Liver (tissue), 9 donors: Measurements from ENCODE around the gene SMIM7. TPM values are rescaled to one million over a fixed set of nuclear protein-coding genes. Genes with fewer than 3 reads are reported as not detected.

Experiments used
- DNase-seq: peaks from one replicate; pipeline ENCODE4 v3.0.0-alpha.2; 2017; ENCODE audit warnings: low spot score
- H3K27ac ChIP-seq, 2 donors: one replicate each; pipeline ENCODE4 v1.7.0; 2013; ENCODE audit warnings: inconsistent platforms in 2 of 2, low read length in 2 of 2, control low read depth in 1 of 2, low read depth in 1 of 2, mild to moderate bottlenecking in 1 of 2
- H3K27me3 ChIP-seq, 4 donors: one replicate each; pipeline versions ENCODE4 v1.6.1 to v1.7.0; 2013; ENCODE audit warnings: low read length in 3 of 4, inconsistent platforms in 1 of 4, mild to moderate bottlenecking in 1 of 4, moderate library complexity in 1 of 4; ENCODE audit not compliant: control insufficient read depth in 4 of 4, insufficient read depth in 4 of 4
- H3K36me3 ChIP-seq, 4 donors: one replicate each; pipeline versions ENCODE4 v1.6.1 to v1.7.0; 2013; ENCODE audit warnings: low read length in 3 of 4, mild to moderate bottlenecking in 3 of 4, low read depth in 1 of 4, moderate library complexity in 1 of 4; ENCODE audit not compliant: control insufficient read depth in 4 of 4, insufficient read depth in 3 of 4
- H3K4me1 ChIP-seq, 4 donors: one replicate each; pipeline versions ENCODE4 v1.6.1 to v1.7.0; 2013; ENCODE audit warnings: low read length in 3 of 4, mild to moderate bottlenecking in 3 of 4, moderate library complexity in 1 of 4; ENCODE audit not compliant: control insufficient read depth in 4 of 4, insufficient read depth in 4 of 4
- H3K4me3 ChIP-seq, 3 donors: one replicate each; pipeline versions ENCODE4 v1.6.1 to v1.7.0; 2013; ENCODE audit warnings: low read length in 3 of 3, control low read depth in 1 of 3, low read depth in 1 of 3, mild to moderate bottlenecking in 1 of 3
- H3K9ac ChIP-seq, 2 donors: one replicate each; pipeline ENCODE4 v1.7.0; 2013; ENCODE audit warnings: low read length in 2 of 2, mild to moderate bottlenecking in 2 of 2, moderate library complexity in 2 of 2, control low read depth in 1 of 2, low read depth in 1 of 2
- H3K9me3 ChIP-seq, 4 donors: one replicate each; pipeline versions ENCODE4 v1.6.1 to v1.7.0; 2013; ENCODE audit warnings: low read length in 3 of 4; ENCODE audit not compliant: control insufficient read depth in 4 of 4
- CTCF ChIP-seq: fragments of 150-350 bp; IDR thresholded peaks from 2 replicates; pipeline ENCODE4 v1.5.1; 2017; ENCODE audit warnings: improper control_type of control experiment, low read depth, low read length; ENCODE audit not compliant: missing input control
- EGR1 ChIP-seq, 2 donors: IDR thresholded peaks; 2 replicates each; pipeline ENCODE4 v1.6.1; 2016 to 2018; ENCODE audit warnings: antibody characterized with exemption in 2 of 2, low read depth in 2 of 2
- FOXA1 ChIP-seq: IDR thresholded peaks from 2 replicates; pipeline ENCODE4 v1.6.1; 2016; ENCODE audit warnings: antibody characterized with exemption
- FOXA2 ChIP-seq: IDR thresholded peaks from 2 replicates; pipeline ENCODE4 v1.6.1; 2016; ENCODE audit warnings: antibody characterized with exemption
- GABPA ChIP-seq, 2 donors: IDR thresholded peaks in 1 of 2; conservative IDR thresholded peaks in 1 of 2; 2 replicates each; pipeline ENCODE4 v1.6.1; 2016; ENCODE audit warnings: antibody characterized with exemption in 2 of 2, mild to moderate bottlenecking in 1 of 2, moderate library complexity in 1 of 2
- HNF4A ChIP-seq, 2 donors: conservative IDR thresholded peaks; 2 replicates each; pipeline ENCODE4 v1.6.1; 2016; ENCODE audit warnings: antibody characterized with exemption in 2 of 2, mild to moderate bottlenecking in 2 of 2
- HNF4G ChIP-seq: IDR thresholded peaks from 2 replicates; pipeline ENCODE4 v1.6.1; 2016; ENCODE audit warnings: antibody characterized with exemption
- JUND ChIP-seq, 2 donors: IDR thresholded peaks; 2 replicates each; pipeline ENCODE4 v1.6.1; 2016; ENCODE audit warnings: antibody characterized with exemption in 2 of 2
- NR2F2 ChIP-seq: IDR thresholded peaks from 2 replicates; pipeline ENCODE4 v1.6.1; 2016; ENCODE audit warnings: antibody characterized with exemption
- RAD21 ChIP-seq, 2 donors: IDR thresholded peaks; 2 replicates each; pipeline ENCODE4 v1.6.1; 2016; ENCODE audit warnings: antibody characterized with exemption in 2 of 2, mild to moderate bottlenecking in 2 of 2
- RXRA ChIP-seq, 2 donors: IDR thresholded peaks; 2 replicates each; pipeline ENCODE4 v1.6.1; 2017 to 2018; ENCODE audit warnings: antibody characterized with exemption in 2 of 2, mild to moderate bottlenecking in 1 of 2
- SP1 ChIP-seq: IDR thresholded peaks from 2 replicates; pipeline ENCODE4 v1.6.1; 2018; ENCODE audit warnings: antibody characterized with exemption, mild to moderate bottlenecking
- YY1 ChIP-seq: IDR thresholded peaks from 2 replicates; pipeline ENCODE4 v1.6.1; 2016; ENCODE audit warnings: antibody characterized with exemption, mild to moderate bottlenecking
- ZBTB33 ChIP-seq: IDR thresholded peaks from 2 replicates; pipeline ENCODE4 v1.6.1; 2016; ENCODE audit warnings: antibody characterized with exemption
- WGBS: extraction: QIAGEN DNeasy Blood & Tissue Kit; methylation state at CpG from one replicate; pipeline ENCODE4 v1.1.7; 2013; 5-methylcytosine and 5-hydroxymethylcytosine counted together
- polyA plus RNA-seq, 2 donors: library from polyadenylated mRNA; stranded (reverse) in 1 of 2; unstranded in 1 of 2; fragments of 200-250 nt in 1 of 2; fragments of >200 nt in 1 of 2; fragmentation: Nextera tagmentation in 1 of 2; extraction: Ambion mirVana in 1 of 2; gene quantifications; one replicate each; pipeline versions ENCODE4 v1.2.1 to v1.2.3, GENCODE V29; 2013 to 2015
- total RNA-seq, 2 donors: library from RNA; depleted of rRNA; stranded (reverse); fragments of >200 nt; gene quantifications; one replicate each; pipeline ENCODE4 v1.2.3, GENCODE V29; 2014
- TF ChIP-seq, protein P1 (sequence below): IDR thresholded peaks from 2 replicates; pipeline ENCODE4 v1.6.1; 2016; ENCODE audit warnings: antibody characterized with exemption
- TF ChIP-seq, protein P2 (sequence below): IDR thresholded peaks from 2 replicates; pipeline ENCODE4 v1.6.1; 2016; ENCODE audit warnings: antibody characterized with exemption
- donor health status: healthy.
- donor health status: healthy.
- donor health status: healthy.
- donor health status: healthy.
- donor health status: healthy.

Gene SMIM7
- total and polyA plus RNA-seq, 4 donors, result 35.2 to 81.8 (median 46.9) TPM

DNA sequence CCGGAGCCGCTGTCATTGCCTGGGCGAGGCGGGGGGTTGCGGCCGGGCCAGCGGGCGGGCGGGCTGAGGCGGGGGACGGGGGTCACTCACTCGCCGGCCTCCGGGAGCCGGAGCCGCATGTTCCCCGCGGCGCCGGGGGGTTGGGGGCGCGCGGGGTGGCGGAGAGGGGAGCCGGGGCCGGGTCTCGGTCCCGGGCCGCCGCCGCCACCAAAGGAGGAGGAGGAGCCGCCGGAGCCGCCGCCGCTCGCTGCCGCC, 32.1 kb downstream of the SMIM7 start (continued):
- no peak for TF ChIP-seq CTCF
- TF ChIP-seq FOXA2, result no peak
- TF ChIP-seq, protein P1, sequence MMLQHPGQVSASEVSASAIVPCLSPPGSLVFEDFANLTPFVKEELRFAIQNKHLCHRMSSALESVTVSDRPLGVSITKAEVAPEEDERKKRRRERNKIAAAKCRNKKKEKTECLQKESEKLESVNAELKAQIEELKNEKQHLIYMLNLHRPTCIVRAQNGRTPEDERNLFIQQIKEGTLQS, result no peak
- TF ChIP-seq HNF4G, result no peak
- TF ChIP-seq JUND (IDR thresholded peaks at IDR 0.05), result no peak
- TF ChIP-seq EGR1 (IDR thresholded peaks at IDR 0.05; ENCODE audit: low read depth in 2 of 2), result no peak
- TF ChIP-seq NR2F2, result no peak

- H3K4me3 ChIP-seq, result peak overlapping the region; percentile 91 to 99 (median 97)
- H3K36me3 ChIP-seq, result peaks cover 0 to 8% (median 4%) of the 10 kb centered on the region in 4 donors
- peak; percentile 41 for DNase-seq
- no peak for TF ChIP-seq RXRA (IDR thresholded peaks at IDR 0.05)
- TF ChIP-seq ZBTB33, result no peak
- no peak for TF ChIP-seq NR2F2
- TF ChIP-seq YY1, result no peak
- no peak for TF ChIP-seq SP1
- TF ChIP-seq, protein P2, sequence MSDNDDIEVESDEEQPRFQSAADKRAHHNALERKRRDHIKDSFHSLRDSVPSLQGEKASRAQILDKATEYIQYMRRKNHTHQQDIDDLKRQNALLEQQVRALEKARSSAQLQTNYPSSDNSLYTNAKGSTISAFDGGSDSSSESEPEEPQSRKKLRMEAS, result no peak
- no peak for TF ChIP-seq RAD21 (IDR thresholded peaks at IDR 0.05)
- no peak for TF ChIP-seq HNF4G
- no peak for TF ChIP-seq GABPA (IDR thresholded peaks at IDR 0.05 in 1 of 2, conservative IDR thresholded peaks at IDR 0.05 in 1 of 2)
- TF ChIP-seq JUND (IDR thresholded peaks at IDR 0.05), result no peak
- TF ChIP-seq FOXA2, result no peak
- TF ChIP-seq, protein P1, result no peak
- TF ChIP-seq HNF4A (conservative IDR thresholded peaks at IDR 0.05), result no peak
- no peak for TF ChIP-seq EGR1 (IDR thresholded peaks at IDR 0.05; ENCODE audit: low read depth in 2 of 2)
- TF ChIP-seq FOXA1, result no peak
- TF ChIP-seq CTCF, result no peak
- no peaks in the 10 kb centered on the region for H3K9me3 ChIP-seq
- no peaks in the 10 kb centered on the region for H3K27me3 ChIP-seq
- H3K4me1 ChIP-seq, result peaks cover 4 to 45% (median 32%) of the 10 kb centered on the region in 4 donors
- WGBS, result under 1% methylated on average over 52 of the region's 52 CpGs
- H3K9ac ChIP-seq, result peak overlapping the region; percentile 75 to 87
- peak overlapping the region; percentile 37 to 70 for H3K27ac ChIP-seq
Observed at GRCh38 chr19:16627193-16627927, 32.6 kb downstream of the SMIM7 start.
